GM12878 (cell line): Measurements from ENCODE around the gene SESTD1. TPM values are rescaled to one million over a fixed set of nuclear protein-coding genes. Genes with fewer than 3 reads are reported as not detected.

Experiments used
- ATAC-seq: fragments of 200-7000 bp; cut with Tn5 transposase; 3 replicates; pipeline ENCODE4 v1.9.1; 2020; ENCODE audit warnings: mild to moderate bottlenecking, moderate library complexity
- BruUV-seq: library from RNA; stranded (reverse); fragments of 400-500 nt; replicated peaks from 2 replicates; lab custom pipeline; 2021; lab: Mats Ljungman, UMichigan
- CTCF ChIA-PET: fragments of 300-600 bp; sonication (Branson Sonifier 250); formaldehyde crosslinking; extraction: SDS; loops from one replicate; lab custom pipeline; 2021; ENCODE audit warnings: inconsistent platforms; lab: Yijun Ruan, JAX
- POLR2A ChIA-PET: fragments of 350-600 bp; formaldehyde crosslinking; extraction: SDS; loops from one replicate; lab custom pipeline; 2021; ENCODE audit warnings: inconsistent platforms; lab: Charles Lee
- RAD21 ChIA-PET: fragments of 300-600 bp; sonication (Branson Sonifier 250); formaldehyde crosslinking; loops from one replicate; lab custom pipeline; 2023; ENCODE audit warnings: antibody characterized with exemption; ENCODE audit not compliant: unreplicated experiment; lab: Charles Lee
- SMC1A ChIA-PET: fragments of 300-600 bp; sonication (Branson Sonifier 250); formaldehyde crosslinking; loops from one replicate; lab custom pipeline; 2023; ENCODE audit not compliant: unreplicated experiment, uncharacterized antibody; lab: Charles Lee
- DNase-seq: peaks from one replicate; pipeline ENCODE4 v3.0.0-alpha.2; 2011; ENCODE audit warnings: low read depth, low spot score
- FAIRE-seq: peaks from 3 replicates; lab custom pipeline; 2011; peaks lifted over from hg19 to GRCh38; lab: Jason Lieb, UNC
- H2AFZ ChIP-seq: 2 replicates; pipeline ENCODE4 v1.6.0; 2011; ENCODE audit warnings: low read depth, low read length, control low read depth; ENCODE audit not compliant: control insufficient read depth
- H3K27ac ChIP-seq: 2 replicates; pipeline ENCODE4 v1.5.1; 2011; ENCODE audit warnings: control low read depth; ENCODE audit not compliant: control insufficient read depth, insufficient read depth
- H3K27me3 ChIP-seq, 2 experiments: replicated peaks in 1 of 2; 2 replicates each; pipeline versions ENCODE4 v1.6.0 to v1.6.1; 2011; ENCODE audit warnings: low read length in 1 of 2; ENCODE audit not compliant: control insufficient read depth in 2 of 2, insufficient read depth in 2 of 2
- H3K36me3 ChIP-seq, 2 experiments: 2 replicates each; pipeline ENCODE4 v1.5.1; 2011; ENCODE audit warnings: low read length in 1 of 2; ENCODE audit not compliant: control insufficient read depth in 2 of 2, insufficient read depth in 2 of 2
- H3K4me1 ChIP-seq: 2 replicates; pipeline ENCODE4 v1.6.1; 2011; ENCODE audit warnings: mild to moderate bottlenecking, low read length, moderate library complexity, mixed read lengths; ENCODE audit not compliant: control insufficient read depth, insufficient read depth
- H3K4me2 ChIP-seq: 2 replicates; pipeline ENCODE4 v1.6.0; 2011; ENCODE audit warnings: control low read depth; ENCODE audit not compliant: control insufficient read depth, insufficient read depth
- H3K4me3 ChIP-seq: fragments of 200-600 bp; sonication (generic); 2 replicates; pipeline ENCODE4 v1.5.1; 2016
- H3K79me2 ChIP-seq: 2 replicates; pipeline ENCODE4 v1.6.0; 2011; ENCODE audit warnings: low read length; ENCODE audit not compliant: control insufficient read depth, insufficient read depth
- H3K9ac ChIP-seq: 2 replicates; pipeline ENCODE4 v1.8.0; 2011; ENCODE audit warnings: low read length, control low read depth, mixed read lengths; ENCODE audit not compliant: control insufficient read depth, insufficient read depth
- H3K9me3 ChIP-seq: replicated peaks from 3 replicates; pipeline ENCODE4 v1.5.1; 2011; ENCODE audit warnings: mild to moderate bottlenecking, low read length; ENCODE audit not compliant: control insufficient read depth, insufficient read depth
- H4K20me1 ChIP-seq: 2 replicates; pipeline ENCODE4 v1.6.0; 2011; ENCODE audit not compliant: control insufficient read depth, insufficient read depth
- BHLHE40 ChIP-seq, 2 experiments: fragments of 450-650 bp in 1 of 2; IDR thresholded peaks; 2 replicates each; pipeline ENCODE4 v1.6.1; 2011 to 2017; ENCODE audit warnings: low read depth in 2 of 2, borderline replicate concordance in 1 of 2, improper control_type of control experiment in 1 of 2, low read length in 1 of 2, mild to moderate bottlenecking in 1 of 2
- WGBS: methylation state at CpG from one replicate; pipeline ENCODE4 v1.1.6; 2016; ENCODE audit warnings: low lambda C conversion rate; ENCODE audit not compliant: insufficient replicate concordance, insufficient coverage; ENCODE audit errors: missing lambda C conversion rate; 5-methylcytosine and 5-hydroxymethylcytosine counted together
- in situ Hi-C: fragments of 300-500 bp; cut with MboI; formaldehyde crosslinking; loops from 9 replicates; pipeline ENCODE4 v1.14.3; 2018; ENCODE audit warnings: mixed read lengths
- intact Hi-C: fragments of 100-400 bp; cut with micrococcal nuclease; formaldehyde crosslinking; loops from one replicate; pipeline ENCODE4 v1.14.2; 2022; ENCODE audit not compliant: unreplicated experiment
- polyA plus RNA-seq, 11 experiments: library from polyadenylated mRNA; depleted of rRNA in 4 of 11; unstranded in 6 of 11; stranded (reverse) in 5 of 11; fragments of >200 nt; fragmentation: Nextera tagmentation in 4 of 11; fragmentation: Illumina TruSeq in 1 of 11; extraction: Ambion mirVana in 4 of 11; extraction: Trizol in 1 of 11; gene quantifications; 1 replicate in 1 of 11; 2 replicates in 10 of 11; pipeline versions ENCODE4 v1.2.1 to v1.2.3, GENCODE V29; 2011 to 2016; ENCODE audit warnings: inconsistent platforms in 2 of 11, missing spikeins in 2 of 11, low read depth in 1 of 11
- total RNA-seq, 4 experiments: library from RNA; depleted of rRNA in 3 of 4; stranded (reverse); fragments of >200 nt in 3 of 4; fragmentation: Illumina TruSeq in 1 of 4; extraction: Trizol in 1 of 4; gene quantifications; 2 replicates each; pipeline versions ENCODE4 v1.2.1 to v1.2.3, GENCODE V29; 2013 to 2021
- TF ChIP-seq, protein P1 (sequence below): IDR thresholded peaks from 2 replicates; pipeline ENCODE4 v1.6.1; 2011; ENCODE audit warnings: borderline replicate concordance, low read depth, mild to moderate bottlenecking, moderate library complexity, low read length; ENCODE audit not compliant: insufficient read depth, poor library complexity, severe bottlenecking

Gene SESTD1
- total and polyA plus RNA-seq, 10 of the 15 experiments (the other 5 are each of a cell fraction or from before 2014, with no cell fraction given) = 4.4 to 22.7 (median 9.5) TPM

DNA sequence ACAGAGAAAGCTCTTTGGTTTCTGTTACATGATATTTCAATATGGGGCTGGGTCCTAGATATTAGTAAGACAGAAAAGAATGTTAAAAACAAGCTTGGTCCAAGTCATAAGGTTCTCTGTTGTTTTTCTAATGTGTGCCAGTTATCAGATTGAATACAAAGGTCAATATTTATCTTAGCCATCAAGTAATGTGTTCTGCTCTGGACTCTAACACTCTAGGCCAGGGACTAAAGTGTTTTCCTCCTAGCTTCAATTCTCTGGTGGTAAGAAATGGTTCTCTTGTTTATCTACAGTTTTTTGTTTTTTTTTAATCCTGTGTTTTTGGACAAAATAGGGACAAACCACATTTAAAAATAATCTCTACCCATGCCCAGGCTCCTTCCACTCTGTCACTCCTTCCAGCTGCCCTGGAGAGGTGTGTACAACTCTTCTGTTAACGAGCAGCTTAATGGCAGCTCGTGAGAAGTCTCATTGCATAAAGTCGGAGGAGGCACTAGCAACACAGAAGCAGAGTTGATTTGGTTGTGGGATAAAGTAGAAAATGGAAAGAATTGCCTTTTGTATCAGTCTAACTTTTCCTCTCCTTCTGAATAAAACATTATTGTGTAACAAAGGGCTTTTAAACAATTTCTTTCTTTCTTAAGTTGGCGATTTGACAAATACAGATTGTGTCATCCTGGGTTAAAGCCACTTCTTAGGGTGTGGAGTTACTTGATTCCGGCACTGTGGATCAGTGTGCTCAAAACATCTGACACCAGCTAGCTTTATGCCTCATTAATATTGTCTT lies 8.0 kb upstream of the SESTD1 start (continued):
- TF ChIP-seq, protein P1, sequence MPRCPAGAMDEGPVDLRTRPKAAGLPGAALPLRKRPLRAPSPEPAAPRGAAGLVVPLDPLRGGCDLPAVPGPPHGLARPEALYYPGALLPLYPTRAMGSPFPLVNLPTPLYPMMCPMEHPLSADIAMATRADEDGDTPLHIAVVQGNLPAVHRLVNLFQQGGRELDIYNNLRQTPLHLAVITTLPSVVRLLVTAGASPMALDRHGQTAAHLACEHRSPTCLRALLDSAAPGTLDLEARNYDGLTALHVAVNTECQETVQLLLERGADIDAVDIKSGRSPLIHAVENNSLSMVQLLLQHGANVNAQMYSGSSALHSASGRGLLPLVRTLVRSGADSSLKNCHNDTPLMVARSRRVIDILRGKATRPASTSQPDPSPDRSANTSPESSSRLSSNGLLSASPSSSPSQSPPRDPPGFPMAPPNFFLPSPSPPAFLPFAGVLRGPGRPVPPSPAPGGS = no peak

DNA sequence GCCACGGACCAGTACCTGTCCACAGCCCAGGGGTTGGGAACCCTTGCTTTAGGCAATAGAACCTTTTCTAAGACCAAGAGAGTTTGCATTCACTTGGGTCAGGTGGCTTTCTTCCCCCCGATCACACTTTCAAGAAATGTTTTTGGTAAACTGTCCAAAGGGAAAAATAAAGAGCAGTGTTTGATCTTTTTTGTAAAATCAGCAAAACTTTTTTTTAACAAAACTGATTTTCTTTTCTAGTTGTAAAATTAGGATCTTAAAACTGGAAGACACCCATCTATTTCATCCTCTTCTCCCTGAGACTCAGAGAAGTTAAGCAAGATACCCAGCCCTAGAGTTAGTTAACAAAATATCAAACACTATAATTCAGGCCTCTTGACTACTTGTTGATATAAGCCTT lies 6.1 kb upstream of the SESTD1 start:
- ChIA-PET RAD21 (no interaction called here), CTCF (interaction anchor here (2.9 kb wide), 1 partner anchor 52 kb away, joined by 7 read pairs; no protein-coding TSS in a partner anchor)
- FAIRE-seq = no peak

More for the DNA sequence above, 6.1 kb upstream of the SESTD1 start:
- no peaks in the 10 kb centered on the region for H3K79me2 ChIP-seq
- no peak overlapping the region for H2AFZ ChIP-seq
- H3K4me1 ChIP-seq = no peaks in the 10 kb centered on the region; the same call in 1 of the 2 replicates
- H3K4me2 ChIP-seq = no peak overlapping the region
- intact Hi-C loops = no loop called here
- H3K36me3 ChIP-seq = no peaks in the 10 kb centered on the region
- no peak for DNase-seq
- in situ Hi-C loops = no loop called here
- no peak for TF ChIP-seq BHLHE40 (IDR thresholded peaks at IDR 0.05; ENCODE audit: borderline replicate concordance in 1 of 2, low read depth in 2 of 2, low read length in 1 of 2)
- TF ChIP-seq, all 136 proteins: peak for 0
- no peak for ATAC-seq
- Histone ChIP-seq H3K9ac (no peak overlapping the region), H3K27ac (no peak overlapping the region), H3K9me3 (no peaks in the 10 kb centered on the region), H4K20me1 (no peaks in the 10 kb centered on the region), H3K27me3 (no peaks in the 10 kb centered on the region), H3K4me3 (no peak overlapping the region)
- 100% methylated on average over 2 of the region's 2 CpGs for WGBS
- POLR2A ChIA-PET = no interaction called here
- SMC1A ChIA-PET = no interaction called here
- BruUV-seq = no TSS peak
